Measurements from ENCODE around the gene H2BK1. TPM values are rescaled to one million over a fixed set of nuclear protein-coding genes. Genes with fewer than 3 reads are reported as not detected.
A peak's percentile ranks its signal among the peaks of the same experiment; 100 is the strongest.

H2BK1 gene
- total RNA-seq, 1 donor = not detected

DNA sequence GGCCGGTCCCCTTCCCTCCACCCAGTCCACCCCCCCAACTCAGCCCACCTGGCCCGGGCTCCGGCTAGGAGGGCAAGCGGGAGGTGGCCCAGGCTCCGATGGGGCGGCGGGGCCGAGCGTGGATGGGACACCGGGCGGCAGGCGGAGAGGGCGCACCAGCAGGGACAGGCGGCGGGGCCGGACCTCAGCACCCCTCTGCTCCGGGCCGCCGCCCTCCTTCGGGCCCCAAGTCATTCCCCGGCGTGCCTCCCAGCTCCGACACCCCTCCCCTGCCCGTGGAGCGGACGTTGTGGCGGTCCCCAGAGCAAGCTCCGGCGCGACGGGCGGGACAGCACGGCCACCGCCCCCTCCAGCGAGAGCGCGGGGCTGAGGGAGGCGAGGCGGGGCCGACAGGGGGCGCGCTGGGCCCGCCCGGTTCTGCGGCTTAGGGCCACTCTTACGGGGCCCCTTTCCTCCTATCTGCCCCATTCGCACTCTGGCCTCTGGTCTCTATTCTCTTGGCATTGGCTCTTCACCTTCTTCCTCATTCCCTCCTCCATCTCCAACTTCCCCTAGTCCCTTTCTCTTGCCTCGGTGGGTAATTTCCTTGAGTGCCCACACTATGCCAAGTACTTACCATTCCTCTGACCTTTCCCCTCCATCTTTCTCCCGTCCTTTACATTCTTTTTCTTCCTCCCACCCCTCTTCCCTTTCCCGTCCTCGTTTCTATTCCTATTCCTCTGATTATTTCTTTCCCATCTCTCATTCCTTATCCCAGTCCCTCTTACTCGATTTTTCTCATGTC lies 42.1 kb downstream of the H2BK1 start:
- peak; percentile 11 for DNase-seq (ENCODE audit: low read depth)
- H3K4me3 ChIP-seq (ENCODE audit: low read depth, low read length) = peak overlapping the region; percentile 33
- TF ChIP-seq, protein P1, sequence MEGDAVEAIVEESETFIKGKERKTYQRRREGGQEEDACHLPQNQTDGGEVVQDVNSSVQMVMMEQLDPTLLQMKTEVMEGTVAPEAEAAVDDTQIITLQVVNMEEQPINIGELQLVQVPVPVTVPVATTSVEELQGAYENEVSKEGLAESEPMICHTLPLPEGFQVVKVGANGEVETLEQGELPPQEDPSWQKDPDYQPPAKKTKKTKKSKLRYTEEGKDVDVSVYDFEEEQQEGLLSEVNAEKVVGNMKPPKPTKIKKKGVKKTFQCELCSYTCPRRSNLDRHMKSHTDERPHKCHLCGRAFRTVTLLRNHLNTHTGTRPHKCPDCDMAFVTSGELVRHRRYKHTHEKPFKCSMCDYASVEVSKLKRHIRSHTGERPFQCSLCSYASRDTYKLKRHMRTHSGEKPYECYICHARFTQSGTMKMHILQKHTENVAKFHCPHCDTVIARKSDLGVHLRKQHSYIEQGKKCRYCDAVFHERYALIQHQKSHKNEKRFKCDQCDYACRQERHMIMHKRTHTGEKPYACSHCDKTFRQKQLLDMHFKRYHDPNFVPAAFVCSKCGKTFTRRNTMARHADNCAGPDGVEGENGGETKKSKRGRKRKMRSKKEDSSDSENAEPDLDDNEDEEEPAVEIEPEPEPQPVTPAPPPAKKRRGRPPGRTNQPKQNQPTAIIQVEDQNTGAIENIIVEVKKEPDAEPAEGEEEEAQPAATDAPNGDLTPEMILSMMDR (IDR thresholded peaks at IDR 0.05; ENCODE audit: insufficient read depth, low read depth, low read length) = peak; percentile 61

DNA sequence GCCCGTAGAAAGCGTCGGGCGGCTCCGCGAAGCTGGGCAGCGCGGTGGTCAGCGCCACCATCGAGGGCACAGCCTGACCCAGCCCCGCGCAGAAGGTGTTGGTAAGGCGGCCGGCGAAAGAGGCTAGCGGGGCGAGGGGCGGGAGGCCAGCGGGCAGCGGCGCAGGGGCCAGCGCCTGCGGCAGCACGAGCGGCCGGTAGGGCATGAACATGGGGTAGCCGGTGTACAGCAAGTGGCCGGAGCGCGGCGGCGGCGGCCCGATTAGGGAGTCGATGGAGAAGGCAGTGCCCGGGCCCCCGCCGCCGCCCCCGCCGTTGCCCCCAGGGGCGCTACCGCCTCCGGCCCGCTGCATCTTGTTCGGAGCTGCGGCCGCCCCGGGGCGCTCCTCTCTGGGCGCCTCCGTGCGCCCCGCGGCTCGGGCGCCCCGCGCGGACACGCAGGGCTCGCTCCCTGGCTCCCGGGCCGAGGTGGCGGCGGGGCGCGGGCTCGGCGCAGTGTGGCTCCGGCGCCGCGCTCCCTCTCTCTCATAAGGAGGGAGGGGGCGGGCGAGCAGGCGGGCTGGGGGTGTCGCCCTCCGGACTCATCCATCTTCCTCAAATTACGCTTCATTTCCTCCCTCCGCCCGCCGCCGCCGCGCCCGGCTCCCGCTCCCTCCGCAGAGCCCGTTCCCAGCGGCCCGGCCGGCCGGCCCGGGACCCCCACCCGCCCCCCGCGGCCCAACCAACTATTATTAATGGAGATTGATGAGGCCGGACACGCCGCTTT lies 42.9 kb downstream of the H2BK1 start, which contains the start of gene GBX1:
Gene GBX1, minus strand, starts transcription at position 498 of the 765 bp plus-strand sequence. Its CDS starts 146 bp downstream, at position 352.
- TF ChIP-seq, protein P1 (IDR thresholded peaks at IDR 0.05; ENCODE audit: insufficient read depth, low read depth, low read length) = no peak
- DNase-seq (ENCODE audit: low read depth) = peak; percentile 5
- peak within 1 kb of the TSS; percentile 33 for H3K4me3 ChIP-seq (ENCODE audit: low read depth, low read length)

DNA sequence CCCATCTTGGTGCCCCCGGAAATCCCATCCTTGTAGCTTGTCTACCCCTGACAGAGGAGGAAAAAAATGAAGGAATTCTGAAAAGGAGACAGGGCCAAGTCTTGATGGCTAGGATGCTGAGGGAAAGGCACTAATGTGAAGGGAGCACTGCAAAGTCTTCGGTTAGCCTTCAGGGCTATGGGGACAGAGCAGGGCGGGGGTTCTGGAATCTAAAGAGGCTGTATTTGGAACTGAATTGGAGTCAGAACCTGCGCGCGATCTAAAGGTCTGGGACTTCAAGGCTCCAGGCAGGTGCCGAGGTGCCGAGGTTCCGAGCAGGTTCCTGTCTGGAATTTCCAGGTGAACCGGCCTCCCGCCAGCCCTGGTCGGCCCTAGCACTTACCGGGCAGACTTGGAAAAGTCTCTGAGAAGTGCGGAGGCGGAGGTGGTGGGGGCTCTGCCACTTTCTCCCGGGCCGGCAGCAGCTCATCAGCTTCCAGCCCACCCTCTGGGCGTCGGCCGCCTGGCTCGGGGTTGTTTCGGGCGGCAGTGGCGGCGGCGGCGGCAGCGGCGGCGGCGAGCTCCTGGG lies 43.6 kb downstream of the H2BK1 start:
- DNase-seq (ENCODE audit: low read depth) = no peak
- no peak overlapping the region for H3K4me3 ChIP-seq (ENCODE audit: low read depth, low read length)
- TF ChIP-seq, protein P1 (IDR thresholded peaks at IDR 0.05; ENCODE audit: insufficient read depth, low read depth, low read length) = no peak

DNA sequence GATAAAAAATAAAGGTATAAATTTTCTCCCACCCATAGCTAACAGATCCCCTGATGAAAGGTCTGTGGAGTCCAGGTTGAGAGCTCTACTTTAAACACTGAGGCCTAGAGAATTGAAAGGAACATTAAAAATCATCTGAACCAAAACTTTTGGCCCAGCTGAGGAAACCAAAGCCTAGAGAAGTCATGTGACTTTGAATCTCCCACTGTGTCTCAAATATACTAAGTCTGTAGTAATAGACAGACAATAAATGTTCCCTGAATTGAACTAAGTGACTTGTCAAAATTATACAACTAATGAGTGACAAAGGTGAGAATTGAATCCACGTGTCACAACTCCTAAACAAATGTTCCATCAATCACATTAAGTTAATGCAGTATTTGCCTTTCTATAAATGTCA lies 48.5 kb downstream of the H2BK1 start:
- no peak overlapping the region for H3K4me3 ChIP-seq (ENCODE audit: low read depth, low read length)
- TF ChIP-seq, protein P1 (IDR thresholded peaks at IDR 0.05; ENCODE audit: insufficient read depth, low read depth, low read length) = no peak
- no peak for DNase-seq (ENCODE audit: low read depth)

Other genes starting within 250 kb of the H2BK1 start
- gene KCNH2, start 232.2 kb downstream of the H2BK1 start, total RNA-seq = 0.64 and 2.6 TPM in 2 replicates
- 1.3 and 3.5 TPM in 2 replicates for gene NOS3, start 219.5 kb downstream of the H2BK1 start, total RNA-seq
- under 0.01 and 0.32 TPM in 2 replicates for gene ATG9B, start 186.0 kb downstream of the H2BK1 start, total RNA-seq
- gene ABCB8, start 182.0 kb downstream of the H2BK1 start, total RNA-seq = 35.4 and 36.4 TPM in 2 replicates
- under 0.01 and 0.32 TPM in 2 replicates for gene ASIC3, start 162.0 kb downstream of the H2BK1 start, total RNA-seq
- 22.2 and 22.9 TPM in 2 replicates for gene CDK5, start 152.6 kb downstream of the H2BK1 start, total RNA-seq
- 85.5 and 102 TPM in 2 replicates for gene SLC4A2, start 150.9 kb downstream of the H2BK1 start, total RNA-seq
- gene FASTK, start 129.7 kb downstream of the H2BK1 start, total RNA-seq = 87.2 and 103 TPM in 2 replicates
- 17.7 and 21.6 TPM in 2 replicates for gene TMUB1, start 127.0 kb downstream of the H2BK1 start, total RNA-seq
- gene AGAP3, start 124.0 kb downstream of the H2BK1 start, total RNA-seq = 59.2 and 83.8 TPM in 2 replicates
- not detected in 2 replicates for gene GBX1, start 42.8 kb downstream of the H2BK1 start, total RNA-seq
- not detected in 2 replicates for gene ASB10, start 23.2 kb downstream of the H2BK1 start, total RNA-seq
- gene ABCF2, start 16.7 kb upstream of the H2BK1 start, total RNA-seq = 47.7 and 70.0 TPM in 2 replicates
- gene CHPF2, start 22.0 kb upstream of the H2BK1 start, total RNA-seq = 80.9 and 90.7 TPM in 2 replicates
- 32.0 and 49.3 TPM in 2 replicates for gene SMARCD3, start 38.2 kb upstream of the H2BK1 start, total RNA-seq
- 38.7 and 51.0 TPM in 2 replicates for gene NUB1, start 131.3 kb upstream of the H2BK1 start, total RNA-seq
- gene WDR86, start 199.6 kb upstream of the H2BK1 start, total RNA-seq = 0.32 and 1.3 TPM in 2 replicates
- under 0.01 TPM in 1 of 2 replicates, not detected in the other for gene CRYGN, start 229.7 kb upstream of the H2BK1 start, total RNA-seq